ENCODE results near the gene DACT1. TPM values are rescaled to one million over a fixed set of nuclear protein-coding genes. Genes with fewer than 3 reads are reported as not detected.
"Not testable (repeated sequence)": the region's sequence is repeated elsewhere in the genome, so short reads cannot be mapped to it uniquely, and the experiment has no call there.

Gene DACT1, protein sequence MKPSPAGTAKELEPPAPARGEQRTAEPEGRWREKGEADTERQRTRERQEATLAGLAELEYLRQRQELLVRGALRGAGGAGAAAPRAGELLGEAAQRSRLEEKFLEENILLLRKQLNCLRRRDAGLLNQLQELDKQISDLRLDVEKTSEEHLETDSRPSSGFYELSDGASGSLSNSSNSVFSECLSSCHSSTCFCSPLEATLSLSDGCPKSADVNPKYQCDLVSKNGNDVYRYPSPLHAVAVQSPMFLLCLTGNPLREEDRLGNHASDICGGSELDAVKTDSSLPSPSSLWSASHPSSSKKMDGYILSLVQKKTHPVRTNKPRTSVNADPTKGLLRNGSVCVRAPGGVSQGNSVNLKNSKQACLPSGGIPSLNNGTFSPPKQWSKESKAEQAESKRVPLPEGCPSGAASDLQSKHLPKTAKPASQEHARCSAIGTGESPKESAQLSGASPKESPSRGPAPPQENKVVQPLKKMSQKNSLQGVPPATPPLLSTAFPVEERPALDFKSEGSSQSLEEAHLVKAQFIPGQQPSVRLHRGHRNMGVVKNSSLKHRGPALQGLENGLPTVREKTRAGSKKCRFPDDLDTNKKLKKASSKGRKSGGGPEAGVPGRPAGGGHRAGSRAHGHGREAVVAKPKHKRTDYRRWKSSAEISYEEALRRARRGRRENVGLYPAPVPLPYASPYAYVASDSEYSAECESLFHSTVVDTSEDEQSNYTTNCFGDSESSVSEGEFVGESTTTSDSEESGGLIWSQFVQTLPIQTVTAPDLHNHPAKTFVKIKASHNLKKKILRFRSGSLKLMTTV
- total RNA-seq = 18.6 TPM
- 2.1 TPM for polyA plus RNA-seq (ENCODE audit: insufficient read depth, low read depth, low replicate concordance)
- long read RNA-seq, donor 1, partial matches to known transcripts = 9 of 16 reads
- long read RNA-seq, donor 1, other reads (novel, unspliced or antisense) = 0 of 16 reads
- long read RNA-seq, donor 2, partial matches to known transcripts = 0 of 5 reads
- long read RNA-seq, donor 2, other reads (novel, unspliced or antisense) = 0 of 5 reads
- long read RNA-seq, donor 3, partial matches to known transcripts = 0 of 3 reads
- long read RNA-seq, donor 3, other reads (novel, unspliced or antisense) = 0 of 3 reads
- long read RNA-seq, donor 4, partial matches to known transcripts = 0 of 5 reads
- long read RNA-seq, donor 4, other reads (novel, unspliced or antisense) = 0 of 5 reads
- long read RNA-seq, donor 5, partial matches to known transcripts = 0 of 2 reads
- long read RNA-seq, donor 5, other reads (novel, unspliced or antisense) = 0 of 2 reads
- long read RNA-seq, donor 6, partial matches to known transcripts = 0 of 1 reads
- long read RNA-seq, donor 6, other reads (novel, unspliced or antisense) = 0 of 1 reads
- long read RNA-seq, donor 7, transcript DACT1-202 (4 exons, 3,734 nt) = major isoform, 9 of 15 reads
- long read RNA-seq, donor 7, partial matches to known transcripts = 3 of 15 reads
- long read RNA-seq, donor 7, other reads (novel, unspliced or antisense) = 2 of 15 reads
- long read RNA-seq, donor 8, partial matches to known transcripts = 0 of 8 reads
- long read RNA-seq, donor 8, other reads (novel, unspliced or antisense) = 0 of 8 reads
- long read RNA-seq, donor 9, partial matches to known transcripts = 0 of 1 reads
- long read RNA-seq, donor 9, other reads (novel, unspliced or antisense) = 0 of 1 reads
- long read RNA-seq, donor 10, partial matches to known transcripts = 0 of 6 reads
- long read RNA-seq, donor 10, other reads (novel, unspliced or antisense) = 0 of 6 reads

DNA sequence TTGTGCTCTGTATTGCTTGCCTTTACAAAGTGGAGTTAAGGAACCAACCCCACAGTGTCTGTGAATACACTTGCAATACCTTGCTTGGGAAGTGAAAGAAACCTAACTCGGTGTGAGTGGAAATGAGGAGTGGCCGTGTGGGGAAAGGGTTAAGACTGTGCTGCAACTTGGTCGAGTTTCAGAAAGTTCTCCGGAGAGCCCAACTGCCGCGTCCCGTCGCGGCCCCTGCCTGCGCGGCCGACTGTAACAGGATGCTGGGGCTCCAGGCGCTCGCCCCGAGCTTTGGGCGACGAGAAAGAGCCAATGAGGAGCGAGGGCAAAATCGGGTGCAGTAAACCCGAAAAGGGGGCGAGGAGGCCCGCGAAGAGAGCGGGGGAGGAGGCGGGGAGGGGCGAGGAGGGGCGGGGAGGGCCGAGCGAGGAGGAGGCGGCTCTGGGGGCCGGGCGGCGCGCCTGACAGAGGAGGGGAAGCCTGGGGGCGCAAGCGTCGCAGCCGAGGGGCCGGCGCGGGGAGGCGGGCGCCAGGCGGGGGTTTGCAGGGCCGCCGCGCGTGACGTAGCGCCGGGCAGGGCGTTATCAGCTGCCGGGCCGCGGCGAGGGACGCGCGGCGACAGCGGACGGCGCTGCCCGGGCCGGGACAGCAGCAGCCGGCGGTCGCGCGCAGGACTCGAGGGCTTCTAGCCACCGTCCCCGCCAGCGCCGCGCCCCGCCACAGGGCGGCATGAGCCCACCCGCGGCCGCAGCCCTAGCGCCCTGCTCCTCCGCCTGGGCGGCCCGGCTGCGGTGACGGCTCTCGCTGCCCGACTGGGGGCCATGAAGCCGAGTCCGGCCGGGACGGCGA is at the start of gene DACT1:
DACT1 (plus strand) TSS at position 572 of the 840 bp plus-strand sequence; CDS start at position 813, 241 bp downstream.
- Histone ChIP-seq H3K4me3 (ENCODE audit: low read length in 3 of 3) (peak within 1 kb of the TSS; percentile 69 to 93 (median 69)), H3K36me3 (ENCODE audit: control insufficient read depth in 2 of 3, insufficient read depth in 3 of 3, low read length in 3 of 3) (peaks cover 0 to 4% (median 0%) of the 10 kb centered on the region in 3 donors), H3K4me1 (ENCODE audit: control insufficient read depth in 2 of 3, insufficient read depth in 2 of 3, low read depth in 1 of 3, low read length in 3 of 3) (peaks cover 3 to 10% (median 10%) of the 10 kb centered on the region in 3 donors), H3K9me3 (ENCODE audit: control insufficient read depth in 2 of 3, insufficient read depth in 1 of 3, low read length in 3 of 3) (no peaks in the 10 kb centered on the region), H3K27me3 (ENCODE audit: control insufficient read depth, insufficient read depth, low read length) (no peaks in the 10 kb centered on the region), H3K9ac (ENCODE audit: low read length in 3 of 3) (peak within 1 kb of the TSS; percentile 55 to 85 (median 65)), H3K27ac (ENCODE audit: low read depth in 2 of 2, low read length in 2 of 2) (peak within 1 kb of the TSS; percentile 49 to 79)
- TF ChIP-seq, protein P1, sequence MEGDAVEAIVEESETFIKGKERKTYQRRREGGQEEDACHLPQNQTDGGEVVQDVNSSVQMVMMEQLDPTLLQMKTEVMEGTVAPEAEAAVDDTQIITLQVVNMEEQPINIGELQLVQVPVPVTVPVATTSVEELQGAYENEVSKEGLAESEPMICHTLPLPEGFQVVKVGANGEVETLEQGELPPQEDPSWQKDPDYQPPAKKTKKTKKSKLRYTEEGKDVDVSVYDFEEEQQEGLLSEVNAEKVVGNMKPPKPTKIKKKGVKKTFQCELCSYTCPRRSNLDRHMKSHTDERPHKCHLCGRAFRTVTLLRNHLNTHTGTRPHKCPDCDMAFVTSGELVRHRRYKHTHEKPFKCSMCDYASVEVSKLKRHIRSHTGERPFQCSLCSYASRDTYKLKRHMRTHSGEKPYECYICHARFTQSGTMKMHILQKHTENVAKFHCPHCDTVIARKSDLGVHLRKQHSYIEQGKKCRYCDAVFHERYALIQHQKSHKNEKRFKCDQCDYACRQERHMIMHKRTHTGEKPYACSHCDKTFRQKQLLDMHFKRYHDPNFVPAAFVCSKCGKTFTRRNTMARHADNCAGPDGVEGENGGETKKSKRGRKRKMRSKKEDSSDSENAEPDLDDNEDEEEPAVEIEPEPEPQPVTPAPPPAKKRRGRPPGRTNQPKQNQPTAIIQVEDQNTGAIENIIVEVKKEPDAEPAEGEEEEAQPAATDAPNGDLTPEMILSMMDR (IDR thresholded peaks at IDR 0.05; ENCODE audit: borderline replicate concordance, extremely low read depth, insufficient read depth) = no peak
- FAIRE-seq (no peak), DNase-seq (peak; percentile 87 to 95 (median 91))
- intact Hi-C loops (cut with DNase I) = no loop called here

DNA sequence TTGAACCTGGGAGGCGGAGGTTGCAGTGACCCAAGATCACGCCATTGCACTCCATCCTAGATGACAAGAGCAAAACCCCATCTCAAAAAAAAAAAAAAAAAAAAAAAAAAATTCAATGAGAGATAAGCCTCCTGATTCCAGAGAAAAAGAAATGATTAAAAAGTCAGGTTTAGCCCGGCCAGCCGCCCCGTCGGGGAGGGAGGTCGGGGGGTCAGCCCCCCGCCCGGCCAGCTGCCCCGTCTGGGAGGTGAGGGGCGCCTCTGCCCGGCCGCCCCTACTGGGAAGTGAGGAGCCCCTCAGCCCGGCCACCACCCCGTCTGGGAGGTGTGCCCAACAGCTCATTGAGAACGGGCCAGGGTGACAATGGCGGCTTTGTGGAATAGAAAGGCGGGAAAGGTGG is 49.4 kb upstream of the DACT1 start:
- H3K27ac ChIP-seq (ENCODE audit: low read depth in 2 of 2, low read length in 2 of 2); H3K4me3 ChIP-seq (ENCODE audit: low read length in 3 of 3); H3K36me3 ChIP-seq (ENCODE audit: control insufficient read depth in 2 of 3, insufficient read depth in 3 of 3, low read length in 3 of 3); FAIRE-seq; intact Hi-C loops (cut with DNase I); H3K9ac ChIP-seq (ENCODE audit: low read length in 3 of 3); H3K27me3 ChIP-seq (ENCODE audit: control insufficient read depth, insufficient read depth, low read length); H3K9me3 ChIP-seq (ENCODE audit: control insufficient read depth in 2 of 3, insufficient read depth in 1 of 3, low read length in 3 of 3); H3K4me1 ChIP-seq (ENCODE audit: control insufficient read depth in 2 of 3, insufficient read depth in 2 of 3, low read depth in 1 of 3, low read length in 3 of 3); DNase-seq: not testable (repeated sequence)

DNA sequence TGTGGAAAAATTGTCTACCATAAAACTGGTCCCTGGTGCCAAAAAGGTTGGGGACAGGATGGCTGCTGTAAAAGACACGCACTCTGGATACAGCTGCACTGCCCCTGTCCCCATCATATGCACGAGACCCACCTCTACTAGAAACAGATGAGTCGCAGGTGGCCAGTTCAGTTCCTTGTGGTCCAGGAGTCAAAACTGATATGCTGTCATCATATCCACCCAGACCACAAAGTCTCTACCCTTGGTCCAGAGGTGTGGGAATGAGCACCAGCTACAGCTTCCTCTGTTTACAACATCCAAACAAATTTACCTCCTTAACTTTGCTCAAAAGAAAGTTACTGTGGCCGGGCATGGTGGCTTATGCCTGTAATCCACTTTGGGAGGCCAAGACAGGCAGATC is 43.8 kb upstream of the DACT1 start:
- Histone ChIP-seq H3K9me3 (ENCODE audit: control insufficient read depth in 2 of 3, insufficient read depth in 1 of 3, low read length in 3 of 3) (no peaks in the 10 kb centered on the region), H3K9ac (ENCODE audit: low read length in 3 of 3) (no peak overlapping the region), H3K27me3 (ENCODE audit: control insufficient read depth, insufficient read depth, low read length) (no peaks in the 10 kb centered on the region), H3K27ac (ENCODE audit: low read depth in 2 of 2, low read length in 2 of 2) (no peak overlapping the region), H3K36me3 (ENCODE audit: control insufficient read depth in 2 of 3, insufficient read depth in 3 of 3, low read length in 3 of 3) (no peaks in the 10 kb centered on the region), H3K4me1 (ENCODE audit: control insufficient read depth in 2 of 3, insufficient read depth in 2 of 3, low read depth in 1 of 3, low read length in 3 of 3) (no peaks in the 10 kb centered on the region), H3K4me3 (ENCODE audit: low read length in 3 of 3) (no peak overlapping the region)
- intact Hi-C loops (cut with DNase I) = no loop called here
- DNase-seq = no peak
- TF ChIP-seq, protein P1 (IDR thresholded peaks at IDR 0.05; ENCODE audit: borderline replicate concordance, extremely low read depth, insufficient read depth) = no peak
- FAIRE-seq = no peak

Measured in kidney (tissue), 22 donors.